GM18511 (cell line): ENCODE measurements around the gene TBXA2R.
"Not testable (repeated sequence)": the region's sequence is repeated elsewhere in the genome, so short reads cannot be mapped to it uniquely, and the experiment has no call there.

Source experiments
- ATAC-seq: cut with Tn5 transposase; IDR thresholded peaks from one replicate; pipeline ENCODE4 v1.9.1; 2021; ENCODE audit warnings: mild to moderate bottlenecking, moderate library complexity; ENCODE audit not compliant: unreplicated experiment

Gene TBXA2R

GRCh38 chr19:3584036-3584802 is 22.5 kb downstream of the TBXA2R start:
- not testable (repeated sequence) for ATAC-seq

DNA sequence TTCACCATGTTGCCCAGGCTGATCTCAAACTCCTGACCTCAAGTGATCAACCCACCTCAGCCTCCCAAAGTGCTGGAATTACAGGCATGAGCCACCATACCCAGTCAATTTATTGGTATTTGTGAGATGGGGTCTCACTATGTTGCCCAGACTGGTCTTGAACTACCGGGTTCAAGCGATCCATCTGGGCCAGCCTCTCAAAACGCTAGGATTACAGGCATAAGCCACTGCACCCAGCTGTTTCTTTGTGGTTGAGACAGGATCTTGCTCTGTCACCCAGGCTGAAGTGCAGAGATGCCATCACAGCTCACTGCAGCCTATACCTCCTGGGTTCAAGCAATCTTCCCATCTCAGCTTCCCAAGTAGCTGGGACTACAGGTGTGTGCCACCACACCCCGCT is 24.9 kb downstream of the TBXA2R start:
- not testable (repeated sequence) for ATAC-seq

GRCh38 chr19:3580156-3580934 is 26.3 kb downstream of the TBXA2R start:
- ATAC-seq = no peak

DNA sequence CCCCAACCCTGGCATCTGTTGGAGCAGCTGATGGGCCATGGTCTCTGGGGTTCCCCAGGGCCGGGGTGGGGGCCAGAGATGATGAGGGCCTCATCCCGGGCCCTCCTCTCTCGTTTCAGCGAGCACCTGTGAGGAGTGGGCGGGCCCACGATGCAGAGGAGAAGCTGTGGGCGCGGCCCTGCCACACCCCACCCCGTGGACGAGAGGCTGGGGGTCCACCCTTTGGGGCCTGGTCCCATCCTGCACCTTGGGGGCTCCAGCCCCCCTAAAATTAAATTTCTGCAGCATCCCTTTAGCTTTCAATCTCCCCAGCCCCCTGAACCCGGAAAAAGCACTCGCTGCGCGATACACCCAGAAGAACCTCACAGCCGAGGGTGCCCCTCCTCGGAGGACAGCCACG is 28.3 kb downstream of the TBXA2R start:
- no peak for ATAC-seq

GRCh38 chr19:3577723-3578344 is 28.8 kb downstream of the TBXA2R start:
- no peak for ATAC-seq

- ATAC-seq = no peak
Observed at GRCh38 chr19:3576696-3577443, 29.8 kb downstream of the TBXA2R start.

DNA sequence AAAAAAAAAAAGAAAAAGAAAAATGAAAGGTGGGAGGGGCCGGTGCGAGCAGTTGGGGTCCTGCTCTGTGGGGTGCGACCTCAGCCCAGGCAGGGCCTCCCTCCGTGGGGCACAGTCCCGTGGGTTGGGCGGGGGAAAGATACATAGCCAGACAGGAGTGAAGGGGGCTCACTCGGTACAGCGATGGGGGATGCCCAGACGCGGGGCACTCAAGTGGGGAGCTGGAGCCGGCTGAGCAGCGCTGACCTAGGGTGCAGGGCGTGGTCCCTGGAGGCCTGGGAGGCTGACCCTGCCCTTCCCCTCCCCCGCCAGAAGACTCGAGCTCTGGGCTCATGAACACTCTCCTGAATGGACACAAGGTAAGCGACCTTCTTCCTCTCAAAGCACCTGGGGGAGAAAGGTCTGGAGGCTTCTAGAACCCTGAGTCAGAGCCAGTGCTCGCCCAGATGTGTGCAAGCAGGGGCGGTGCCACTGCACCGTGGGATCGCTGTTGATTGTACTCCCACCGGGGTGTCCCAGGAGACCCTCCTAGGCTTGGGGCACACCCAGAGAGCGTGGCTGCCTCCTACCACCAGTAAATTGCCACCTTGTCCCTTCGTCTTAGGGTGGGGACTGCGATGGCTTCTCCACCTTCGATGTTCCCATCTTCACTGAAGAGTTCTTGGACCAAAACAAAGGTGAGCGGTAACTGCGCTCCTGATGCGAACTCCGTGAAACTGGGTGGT is 30.6 kb downstream of the TBXA2R start:
- no peak for ATAC-seq

DNA sequence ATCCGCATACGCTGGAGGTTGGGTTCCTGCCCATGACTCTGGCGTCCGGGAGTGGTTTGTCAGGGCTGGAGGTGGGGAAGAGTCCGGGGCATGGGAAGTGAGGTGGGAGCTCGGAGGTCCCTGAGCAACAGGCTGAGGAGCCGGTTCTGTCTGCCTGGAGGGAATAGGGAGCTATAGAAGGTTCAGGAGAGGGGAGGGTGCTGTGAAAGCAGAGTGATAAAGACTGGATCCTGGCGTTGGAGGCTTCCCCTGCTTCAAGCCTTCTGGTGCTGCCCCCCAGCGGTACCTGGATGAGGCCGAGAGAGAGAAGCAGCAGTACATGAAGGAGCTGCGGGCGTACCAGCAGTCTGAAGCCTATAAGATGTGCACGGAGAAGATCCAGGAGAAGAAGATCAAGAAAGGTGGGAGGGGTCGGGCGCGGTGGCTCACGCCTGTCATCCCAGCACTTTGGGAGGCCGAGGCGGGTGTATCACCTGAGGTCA is 31.4 kb downstream of the TBXA2R start:
- no peak for ATAC-seq

DNA sequence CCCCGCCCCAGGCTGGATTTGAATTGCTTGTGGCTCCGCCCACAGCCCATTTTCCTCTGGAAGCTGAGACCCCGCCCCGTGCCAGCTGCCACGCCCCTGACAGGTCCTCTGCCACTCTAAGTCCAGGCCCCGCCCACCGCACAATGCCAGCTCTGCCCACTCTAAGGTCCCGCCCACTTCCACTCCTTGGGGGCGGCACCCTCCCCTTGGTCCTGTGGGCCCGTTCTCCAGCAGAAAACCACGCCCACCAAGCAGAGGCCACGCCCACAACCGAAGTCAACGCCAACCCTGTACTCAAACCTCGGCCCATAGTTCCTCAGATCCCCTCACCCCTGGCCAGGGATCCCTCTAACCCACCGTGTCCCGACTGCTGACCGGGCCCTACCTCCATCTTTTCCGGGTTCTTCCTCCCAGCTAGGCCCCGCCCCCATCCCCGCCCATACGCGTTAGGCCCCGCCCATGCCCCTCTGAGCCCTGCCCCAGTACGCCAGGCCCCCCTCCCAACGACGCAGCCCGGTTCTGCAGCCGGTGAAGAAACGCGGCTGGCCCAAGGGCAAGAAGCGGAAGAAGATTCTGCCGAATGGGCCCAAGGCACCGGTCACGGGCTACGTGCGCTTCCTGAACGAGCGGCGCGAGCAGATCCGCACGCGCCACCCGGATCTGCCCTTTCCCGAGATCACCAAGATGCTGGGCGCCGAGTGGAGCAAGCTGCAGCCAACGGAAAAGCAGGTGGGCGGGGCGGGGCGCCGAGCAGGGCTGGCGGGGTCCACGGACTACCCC is 32.6 kb downstream of the TBXA2R start:
- ATAC-seq = no peak

- ATAC-seq = peak; percentile 16
Observed at GRCh38 chr19:3573162-3573857, 33.4 kb downstream of the TBXA2R start.

DNA sequence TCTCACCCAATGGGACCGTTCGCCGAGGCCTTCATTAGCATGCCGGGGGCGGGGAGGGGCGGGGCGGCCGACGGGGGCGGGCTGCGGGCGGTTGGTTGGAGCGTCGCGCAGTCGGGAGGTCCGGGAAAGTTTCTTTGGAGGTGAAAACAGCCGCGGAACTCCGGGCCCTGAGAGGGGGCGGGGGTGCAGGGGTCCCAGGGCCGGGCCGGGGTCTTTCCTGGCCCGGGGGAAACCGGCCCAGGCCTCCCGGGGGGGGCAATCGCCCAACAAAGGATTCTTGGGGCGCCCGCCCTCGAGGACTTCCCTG is 33.9 kb downstream of the TBXA2R start, which contains the start of gene HMG20B:
Gene HMG20B, plus strand, starts transcription at position 90 of the 307 bp plus-strand sequence. CDS start 366 bp downstream, outside the sequence.
- peak; percentile 6 for ATAC-seq

DNA sequence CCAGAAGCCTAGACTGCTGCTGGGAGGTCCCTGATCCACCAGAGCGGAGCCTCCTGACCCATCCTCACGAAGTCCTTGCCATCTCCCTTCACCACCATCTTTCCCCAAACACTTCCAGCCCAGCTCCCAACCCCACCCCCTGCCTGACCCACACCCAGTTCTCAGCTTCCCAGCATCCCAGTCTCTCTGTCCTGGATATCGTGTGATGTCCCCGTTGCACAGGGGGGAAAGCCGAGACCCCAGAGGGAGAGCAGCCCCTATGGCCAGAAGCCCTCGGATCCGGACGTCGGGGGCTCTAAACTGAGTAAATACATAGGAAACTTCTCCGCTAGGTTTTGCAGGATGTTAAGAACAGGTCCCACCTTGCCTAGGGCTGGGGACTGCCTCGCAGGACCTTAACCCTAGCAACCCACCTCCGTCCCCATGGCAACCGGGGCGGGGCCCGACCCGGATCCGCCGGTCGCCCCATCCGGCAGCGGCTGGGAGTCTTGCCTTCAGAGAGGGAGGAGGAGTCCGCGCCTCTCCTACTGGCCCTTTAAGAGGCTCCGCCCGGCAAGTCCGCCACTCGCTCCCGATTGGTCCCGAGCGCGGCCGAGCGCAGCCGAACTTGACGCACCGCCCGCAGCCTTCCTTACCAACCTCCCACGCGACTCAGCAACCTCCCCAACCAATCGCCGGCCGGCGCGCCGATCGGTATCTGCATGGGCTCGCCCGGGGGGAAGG is 34.4 kb downstream of the TBXA2R start:
- peak; percentile 91 for ATAC-seq

DNA sequence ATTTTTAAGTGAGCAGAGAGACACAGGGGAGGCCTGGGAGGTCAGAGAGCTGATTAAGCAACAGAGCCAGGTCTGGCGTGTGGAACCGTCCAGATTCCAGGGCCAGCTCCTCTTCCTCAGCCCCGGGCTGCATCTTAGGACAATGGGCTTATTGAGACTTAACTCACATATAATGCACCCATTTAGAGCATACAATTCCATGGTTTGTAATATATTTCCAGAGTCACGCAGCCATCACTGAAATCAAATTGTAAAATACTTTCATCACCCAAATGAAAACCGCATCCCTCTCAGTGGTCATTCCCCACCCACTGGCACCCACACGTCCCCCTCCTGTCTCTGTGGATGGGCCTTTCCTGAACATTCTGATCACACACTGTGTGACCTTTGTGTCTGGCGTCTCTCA is 36.1 kb downstream of the TBXA2R start:
- no peak for ATAC-seq

DNA sequence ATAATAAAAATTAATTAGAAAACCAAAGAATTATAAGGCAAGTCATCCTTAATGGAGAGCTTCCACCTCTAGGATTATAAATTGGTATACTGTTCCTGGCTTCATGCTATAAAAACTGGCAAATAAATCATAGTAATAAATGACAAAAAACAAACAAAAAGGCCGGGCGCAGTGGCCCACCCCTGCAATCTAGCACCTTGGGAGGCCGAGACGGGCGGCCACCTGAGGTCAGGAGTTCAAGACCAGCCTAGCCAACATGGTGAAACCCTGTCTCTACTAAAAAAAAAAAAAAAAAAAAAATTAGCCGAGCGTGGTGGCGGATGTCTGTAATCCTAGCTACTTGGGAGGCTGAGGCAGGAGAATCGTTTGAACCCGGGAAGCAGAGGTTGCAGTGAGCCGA is 36.6 kb downstream of the TBXA2R start:
- ATAC-seq = not testable (repeated sequence)

GRCh38 chr19:3565139-3565538 is 41.5 kb downstream of the TBXA2R start:
- ATAC-seq = no peak

DNA sequence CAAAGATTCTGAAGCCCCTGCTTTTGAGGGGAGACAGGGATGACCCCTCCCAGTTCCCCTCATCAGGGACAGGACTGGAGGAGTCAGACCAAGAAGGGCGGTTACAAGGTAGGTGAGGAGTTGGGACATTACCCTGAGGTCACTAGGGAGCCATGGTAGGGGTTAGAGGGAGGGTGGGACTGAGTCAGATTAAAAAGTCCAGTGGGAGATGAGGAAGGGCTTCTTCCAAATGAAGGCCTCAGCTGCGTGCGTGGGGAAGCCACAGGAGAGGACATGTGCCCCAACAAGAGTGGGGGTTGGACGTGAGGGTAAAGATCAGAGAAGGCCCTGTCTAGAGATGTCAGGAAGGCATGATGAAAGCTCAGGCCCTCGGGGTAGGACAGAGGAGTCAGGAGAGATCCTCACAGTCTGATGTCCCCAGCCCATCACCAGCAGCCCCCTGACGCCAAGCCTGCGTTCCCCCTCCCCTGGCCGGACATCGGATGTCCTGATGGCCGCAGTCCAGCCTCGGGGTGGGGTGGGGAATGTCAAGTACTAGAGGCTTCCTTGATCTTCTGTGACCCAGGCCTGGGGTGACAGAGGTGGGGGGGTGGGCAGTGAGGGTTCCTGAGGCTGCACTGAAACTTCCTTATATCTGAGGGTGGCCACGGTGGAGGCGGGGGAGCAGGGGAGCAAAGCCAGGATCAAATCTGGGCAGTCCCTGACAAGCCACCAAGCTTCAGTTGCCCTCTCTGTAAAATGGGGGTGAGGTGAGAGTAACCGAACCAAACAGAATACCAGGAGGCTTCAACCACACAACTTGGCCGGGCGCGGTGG is 42.8 kb downstream of the TBXA2R start:
- ATAC-seq = no peak

DNA sequence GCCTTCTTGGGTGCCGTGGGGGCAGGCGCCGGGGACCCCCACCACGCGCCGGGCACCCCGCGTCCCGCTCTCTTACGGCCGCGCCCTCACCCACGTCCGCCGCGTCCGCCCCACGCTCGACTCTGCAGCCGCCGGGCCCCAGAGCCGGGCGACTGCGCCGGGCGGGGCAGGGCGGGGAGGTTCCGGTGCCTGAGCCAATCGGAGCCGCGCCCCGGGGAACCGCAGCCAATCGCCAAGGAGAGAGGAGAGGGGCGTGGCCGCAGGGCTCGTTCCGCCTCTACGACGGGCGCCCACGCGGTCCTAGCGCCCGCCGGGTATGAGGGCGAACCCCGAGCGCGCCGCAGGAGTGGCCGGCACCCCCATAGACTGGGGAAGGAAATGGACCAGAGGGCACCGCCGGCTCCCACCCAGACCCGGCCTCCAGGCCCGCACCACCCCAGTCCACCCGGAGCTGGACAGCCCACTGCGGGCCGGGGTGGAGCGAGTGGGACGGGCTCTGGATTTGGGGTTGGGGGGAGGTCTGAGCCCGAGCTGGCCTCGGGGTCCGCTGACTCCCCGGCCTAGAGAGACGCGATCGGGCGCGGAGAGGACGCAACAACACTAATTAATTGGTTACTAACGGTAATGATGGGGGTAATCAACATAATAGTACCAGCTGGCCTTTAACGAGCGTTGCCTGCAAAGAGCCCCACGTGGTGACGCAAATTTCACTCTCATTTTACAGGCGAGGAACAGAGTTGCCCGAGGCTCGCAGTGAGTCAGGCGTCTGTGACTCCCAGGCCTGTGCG is 49.0 kb downstream of the TBXA2R start, which contains the start of gene MFSD12:
Gene MFSD12, minus strand, starts transcription at position 126 of the 788 bp plus-strand sequence. CDS start 183 bp downstream, outside the sequence.
- ATAC-seq = peak; percentile 93
